DOHH2 (cell line): Measurements from ENCODE around the gene PLEKHG4.

Experiments used
- H3F3A ChIP-seq: fragments of 200-600 bp; sonication (generic), shearing (Covaris generic); 2 replicates; pipeline ENCODE4 v1.6.0; 2016; ENCODE audit warnings: antibody characterized with exemption, mild to moderate bottlenecking; ENCODE audit not compliant: control insufficient read depth, insufficient read depth
- H3K27ac ChIP-seq: fragments of 200-600 bp; sonication (generic); 2 replicates; pipeline ENCODE4 v1.5.1; 2014; ENCODE audit warnings: low read depth, mild to moderate bottlenecking, low read length, moderate library complexity
- H3K27me3 ChIP-seq: fragments of 200-600 bp; sonication (generic); 2 replicates; pipeline ENCODE4 v1.6.1; 2014; ENCODE audit warnings: mild to moderate bottlenecking, low read length, mixed read lengths; ENCODE audit not compliant: control insufficient read depth
- H3K36me3 ChIP-seq: fragments of 200-600 bp; sonication (generic); 2 replicates; pipeline ENCODE4 v1.6.1; 2014; ENCODE audit warnings: mild to moderate bottlenecking, low read length, moderate library complexity, mixed read lengths; ENCODE audit not compliant: control insufficient read depth
- H3K4me1 ChIP-seq: fragments of 200-600 bp; sonication (generic); 2 replicates; pipeline ENCODE4 v1.6.1; 2014; ENCODE audit warnings: mild to moderate bottlenecking, low read length, mixed read lengths; ENCODE audit not compliant: control insufficient read depth
- H3K4me2 ChIP-seq: fragments of 200-600 bp; sonication (generic); 2 replicates; pipeline ENCODE4 v1.6.0; 2014; ENCODE audit warnings: mild to moderate bottlenecking, low read length, moderate library complexity
- H3K4me3 ChIP-seq: fragments of 200-600 bp; sonication (generic); 2 replicates; pipeline ENCODE4 v1.5.1; 2014; ENCODE audit warnings: mild to moderate bottlenecking, low read length, mixed read lengths
- H3K79me2 ChIP-seq: fragments of 200-600 bp; sonication (generic); 2 replicates; pipeline ENCODE4 v1.6.1; 2014; ENCODE audit warnings: mild to moderate bottlenecking, low read length, mixed read lengths; ENCODE audit not compliant: control insufficient read depth
- H3K9me2 ChIP-seq: fragments of 200-600 bp; sonication (generic); replicated peaks from 2 replicates; pipeline ENCODE4 v1.6.1; 2014; ENCODE audit warnings: mild to moderate bottlenecking, low read length, mixed read lengths; ENCODE audit not compliant: control insufficient read depth
- H3K9me3 ChIP-seq: fragments of 200-600 bp; sonication (generic); 2 replicates; pipeline ENCODE4 v1.6.1; 2014; ENCODE audit warnings: antibody characterized with exemption, low read length, mixed read lengths; ENCODE audit not compliant: control insufficient read depth, insufficient read depth
- H4K20me1 ChIP-seq: fragments of 200-600 bp; sonication (generic); 2 replicates; pipeline ENCODE4 v1.6.0; 2014; ENCODE audit warnings: low read depth, mild to moderate bottlenecking, antibody characterized with exemption, low read length, moderate library complexity; ENCODE audit not compliant: control insufficient read depth, insufficient read depth
- EZH2phosphoT487 ChIP-seq: fragments of 200-600 bp; sonication (generic); IDR thresholded peaks from 2 replicates; pipeline ENCODE4 v1.6.1; 2017; ENCODE audit warnings: borderline replicate concordance, mild to moderate bottlenecking, antibody characterized with exemption, low read length, moderate library complexity, mixed read lengths
- TF ChIP-seq, protein P1 (sequence below): fragments of 200-600 bp; sonication (generic); IDR thresholded peaks from one replicate; pipeline ENCODE4 v1.5.1; 2014; ENCODE audit warnings: antibody characterized with exemption, mild to moderate bottlenecking, low read depth, low read length; ENCODE audit not compliant: poor library complexity, severe bottlenecking

PLEKHG4 gene

DNA sequence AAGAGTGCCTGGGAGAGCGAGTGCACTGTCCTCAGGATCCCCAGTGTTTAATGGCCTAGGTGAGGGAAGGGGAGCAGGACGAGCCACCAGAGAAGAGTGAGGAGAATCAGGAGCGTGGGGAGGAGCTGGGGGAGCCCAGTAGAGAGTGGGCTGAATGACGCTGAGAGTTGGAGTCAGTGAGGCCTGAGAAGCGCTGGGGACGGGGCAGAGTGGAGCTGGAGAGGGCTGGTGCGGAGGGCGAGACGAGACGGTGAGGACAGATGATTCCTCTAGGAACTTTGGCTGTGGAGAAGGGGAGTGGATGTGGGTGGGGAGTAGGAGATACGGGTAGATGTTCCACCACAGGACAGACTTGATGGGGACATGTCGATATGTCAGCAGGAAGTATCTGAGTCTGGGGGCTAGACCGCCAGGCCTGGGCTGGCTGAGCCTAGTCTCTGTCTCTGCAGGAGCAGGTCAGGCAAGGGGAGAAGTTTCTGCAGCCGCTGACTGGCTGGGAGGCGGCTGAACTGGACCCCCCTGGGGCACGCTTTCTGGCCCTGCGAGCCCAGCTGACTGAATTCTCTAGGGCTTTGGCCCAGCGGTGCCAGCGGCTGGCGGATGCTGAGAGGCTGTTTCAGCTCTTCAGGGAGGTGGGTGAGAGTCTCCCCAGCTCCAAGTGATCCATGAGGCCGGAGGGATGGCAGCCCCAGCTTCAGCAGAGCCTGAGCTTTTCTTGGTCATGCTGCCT is 4.7 kb downstream of the PLEKHG4 start:
- H3K9me3 ChIP-seq: no peaks in the 10 kb centered on the region
- no peaks in the 10 kb centered on the region for H3K36me3 ChIP-seq
- TF ChIP-seq EZH2phosphoT487: no peak
- TF ChIP-seq, protein P1, sequence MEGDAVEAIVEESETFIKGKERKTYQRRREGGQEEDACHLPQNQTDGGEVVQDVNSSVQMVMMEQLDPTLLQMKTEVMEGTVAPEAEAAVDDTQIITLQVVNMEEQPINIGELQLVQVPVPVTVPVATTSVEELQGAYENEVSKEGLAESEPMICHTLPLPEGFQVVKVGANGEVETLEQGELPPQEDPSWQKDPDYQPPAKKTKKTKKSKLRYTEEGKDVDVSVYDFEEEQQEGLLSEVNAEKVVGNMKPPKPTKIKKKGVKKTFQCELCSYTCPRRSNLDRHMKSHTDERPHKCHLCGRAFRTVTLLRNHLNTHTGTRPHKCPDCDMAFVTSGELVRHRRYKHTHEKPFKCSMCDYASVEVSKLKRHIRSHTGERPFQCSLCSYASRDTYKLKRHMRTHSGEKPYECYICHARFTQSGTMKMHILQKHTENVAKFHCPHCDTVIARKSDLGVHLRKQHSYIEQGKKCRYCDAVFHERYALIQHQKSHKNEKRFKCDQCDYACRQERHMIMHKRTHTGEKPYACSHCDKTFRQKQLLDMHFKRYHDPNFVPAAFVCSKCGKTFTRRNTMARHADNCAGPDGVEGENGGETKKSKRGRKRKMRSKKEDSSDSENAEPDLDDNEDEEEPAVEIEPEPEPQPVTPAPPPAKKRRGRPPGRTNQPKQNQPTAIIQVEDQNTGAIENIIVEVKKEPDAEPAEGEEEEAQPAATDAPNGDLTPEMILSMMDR: no peak
- no peaks in the 10 kb centered on the region for H3K9me2 ChIP-seq
- no peaks in the 10 kb centered on the region for H4K20me1 ChIP-seq
- peaks cover 4% of the 10 kb centered on the region; the same call in 1 of the 2 replicates for H3K4me1 ChIP-seq
- no peak overlapping the region for H3K4me2 ChIP-seq
- no peak overlapping the region for H3K27ac ChIP-seq
- H3K4me3 ChIP-seq: no peak overlapping the region
- no peaks in the 10 kb centered on the region for H3F3A ChIP-seq
- H3K27me3 ChIP-seq: no peaks in the 10 kb centered on the region
- no peaks in the 10 kb centered on the region for H3K79me2 ChIP-seq

DNA sequence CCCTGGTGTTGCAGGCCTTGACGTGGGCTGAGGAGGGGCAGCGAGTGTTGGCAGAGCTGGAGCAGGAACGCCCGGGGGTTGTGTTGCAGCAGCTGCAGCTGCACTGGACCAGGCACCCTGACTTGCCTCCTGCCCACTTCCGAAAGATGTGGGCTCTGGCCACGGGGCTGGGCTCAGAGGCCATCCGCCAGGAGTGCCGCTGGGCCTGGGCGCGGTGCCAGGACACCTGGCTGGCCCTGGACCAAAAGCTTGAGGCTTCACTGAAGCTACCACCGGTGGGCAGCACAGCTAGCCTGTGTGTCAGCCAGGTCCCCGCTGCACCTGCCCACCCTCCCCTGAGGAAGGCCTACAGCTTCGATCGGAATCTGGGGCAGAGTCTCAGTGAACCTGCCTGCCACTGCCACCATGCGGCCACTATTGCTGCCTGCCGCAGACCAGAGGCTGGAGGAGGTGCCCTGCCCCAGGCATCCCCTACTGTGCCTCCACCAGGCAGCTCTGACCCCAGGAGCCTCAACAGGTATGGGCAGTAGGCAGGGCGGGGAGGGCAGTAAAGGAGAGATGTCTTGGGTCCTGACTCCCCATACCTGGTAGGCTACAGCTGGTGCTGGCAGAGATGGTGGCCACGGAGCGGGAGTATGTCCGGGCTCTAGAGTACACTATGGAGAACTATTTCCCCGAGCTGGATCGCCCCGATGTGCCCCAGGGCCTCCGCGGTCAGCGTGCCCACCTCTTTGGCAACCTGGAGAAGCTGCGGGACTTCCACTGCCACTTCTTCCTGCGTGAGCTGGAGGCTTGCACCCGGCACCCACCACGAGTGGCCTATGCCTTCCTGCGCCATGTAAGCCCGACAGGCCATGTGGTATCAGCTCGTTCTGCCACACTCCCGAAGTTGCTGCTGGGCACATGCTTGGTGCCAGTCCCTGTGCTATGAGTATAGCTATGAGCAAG is 5.6 kb downstream of the PLEKHG4 start:
- H3K9me3 ChIP-seq: no peaks in the 10 kb centered on the region
- H3K36me3 ChIP-seq: no peaks in the 10 kb centered on the region
- H3K4me3 ChIP-seq: no peak overlapping the region
- H4K20me1 ChIP-seq: no peaks in the 10 kb centered on the region
- H3K9me2 ChIP-seq: no peaks in the 10 kb centered on the region
- no peaks in the 10 kb centered on the region for H3K4me1 ChIP-seq
- H3F3A ChIP-seq: no peaks in the 10 kb centered on the region
- H3K27me3 ChIP-seq: no peaks in the 10 kb centered on the region
- no peak overlapping the region for H3K4me2 ChIP-seq
- no peaks in the 10 kb centered on the region for H3K79me2 ChIP-seq
- H3K27ac ChIP-seq: no peak overlapping the region
- TF ChIP-seq, protein P1: no peak

DNA sequence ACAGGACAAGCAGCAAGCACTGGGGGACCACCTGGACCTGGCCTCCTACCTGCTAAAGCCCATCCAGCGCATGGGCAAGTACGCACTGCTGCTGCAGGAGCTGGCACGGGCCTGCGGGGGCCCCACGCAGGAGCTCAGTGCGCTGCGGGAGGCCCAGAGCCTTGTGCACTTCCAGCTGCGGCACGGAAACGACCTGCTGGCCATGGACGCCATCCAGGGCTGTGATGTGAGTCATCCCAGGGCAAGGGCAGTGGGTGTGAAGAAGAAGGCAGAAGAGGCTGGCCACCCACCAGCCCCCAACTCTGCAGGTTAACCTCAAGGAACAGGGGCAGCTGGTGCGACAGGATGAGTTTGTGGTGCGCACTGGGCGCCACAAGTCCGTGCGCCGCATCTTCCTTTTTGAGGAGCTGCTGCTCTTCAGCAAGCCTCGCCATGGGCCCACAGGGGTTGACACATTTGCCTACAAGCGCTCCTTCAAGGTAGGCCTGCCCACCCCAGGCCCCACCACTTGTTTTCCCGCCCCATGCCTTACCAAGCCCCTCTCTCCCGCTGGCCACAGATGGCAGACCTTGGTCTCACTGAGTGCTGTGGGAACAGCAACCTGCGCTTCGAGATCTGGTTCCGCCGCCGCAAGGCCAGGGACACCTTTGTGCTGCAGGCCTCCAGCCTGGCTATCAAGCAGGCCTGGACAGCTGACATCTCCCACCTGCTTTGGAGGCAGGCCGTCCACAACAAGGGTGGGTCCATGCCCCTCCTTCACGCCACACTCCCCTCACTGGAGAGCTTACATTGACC is 7.3 kb downstream of the PLEKHG4 start:
- TF ChIP-seq, protein P1: no peak
- no peak for TF ChIP-seq EZH2phosphoT487
- H3K4me2 ChIP-seq: no peak overlapping the region
- no peaks in the 10 kb centered on the region for H3K4me1 ChIP-seq
- no peak overlapping the region for H3K4me3 ChIP-seq
- H4K20me1 ChIP-seq: no peaks in the 10 kb centered on the region
- H3K9me3 ChIP-seq: no peaks in the 10 kb centered on the region
- no peaks in the 10 kb centered on the region for H3K79me2 ChIP-seq
- no peaks in the 10 kb centered on the region for H3K27me3 ChIP-seq
- H3K36me3 ChIP-seq: no peaks in the 10 kb centered on the region
- H3F3A ChIP-seq: no peaks in the 10 kb centered on the region
- no peaks in the 10 kb centered on the region for H3K9me2 ChIP-seq
- H3K27ac ChIP-seq: no peak overlapping the region
